Osteoblast (primary cell): ENCODE results near the gene FNDC8. TPM values are rescaled to one million over a fixed set of nuclear protein-coding genes. Genes with fewer than 3 reads are reported as not detected.
"Not testable (repeated sequence)": the region's sequence is repeated elsewhere in the genome, so short reads cannot be mapped to it uniquely, and the experiment has no call there.

ENCODE experiments used
- DNase-seq: peaks from one replicate; pipeline ENCODE4 v3.0.0; 2011; ENCODE audit warnings: low spot score, mixed read lengths; ENCODE audit not compliant: insufficient read length; ENCODE audit errors: missing footprints
- H2AFZ ChIP-seq: 2 replicates; pipeline ENCODE4 v1.6.0; 2011; ENCODE audit warnings: mild to moderate bottlenecking, low read length
- H3K27ac ChIP-seq: 2 replicates; pipeline ENCODE4 v1.5.1; 2011; ENCODE audit warnings: mild to moderate bottlenecking, low read depth, low read length, moderate library complexity
- H3K27me3 ChIP-seq: 2 replicates; pipeline ENCODE4 v1.6.0; 2012; ENCODE audit warnings: mild to moderate bottlenecking, control low read depth, inconsistent platforms, low read length, moderate library complexity; ENCODE audit not compliant: insufficient read depth
- H3K36me3 ChIP-seq: 2 replicates; pipeline ENCODE4 v1.5.1; 2011; ENCODE audit warnings: mild to moderate bottlenecking, low read length, control low read depth, moderate library complexity; ENCODE audit not compliant: insufficient read depth
- H3K4me1 ChIP-seq: 2 replicates; pipeline ENCODE4 v1.5.1; 2011; ENCODE audit warnings: mild to moderate bottlenecking, low read length, control low read depth, moderate library complexity; ENCODE audit not compliant: insufficient read depth
- H3K4me2 ChIP-seq: 2 replicates; pipeline ENCODE4 v1.6.0; 2011; ENCODE audit warnings: mild to moderate bottlenecking, low read length; ENCODE audit not compliant: insufficient read depth
- H3K4me3 ChIP-seq: fragments of 200-600 bp; sonication (generic); 3 replicates; pipeline ENCODE4 v1.5.1; 2012; ENCODE audit warnings: mild to moderate bottlenecking, low read length, inconsistent platforms; ENCODE audit not compliant: insufficient read depth
- H3K79me2 ChIP-seq: 2 replicates; pipeline ENCODE4 v1.6.0; 2012; ENCODE audit warnings: mild to moderate bottlenecking, low read length, control low read depth, inconsistent platforms; ENCODE audit not compliant: insufficient read depth
- H3K9me3 ChIP-seq: 2 replicates; pipeline ENCODE4 v1.5.1; 2011; ENCODE audit warnings: low read depth, low read length, control low read depth
- H4K20me1 ChIP-seq: 2 replicates; pipeline ENCODE4 v1.6.0; 2012; ENCODE audit warnings: mild to moderate bottlenecking, low read length, control low read depth; ENCODE audit not compliant: insufficient read depth
- CTCF ChIP-seq: IDR thresholded peaks from 2 replicates; pipeline ENCODE4 v1.5.1; 2011; ENCODE audit warnings: mild to moderate bottlenecking, low read depth, low read length, moderate library complexity; ENCODE audit errors: extremely low read depth
- total RNA-seq: library from RNA; depleted of rRNA; stranded (reverse); fragments of >200 nt; gene quantifications from 2 replicates; pipeline ENCODE4 v1.2.3, GENCODE V29; 2012

Gene FNDC8
- total RNA-seq, 1 donor = not detected

- Histone ChIP-seq H3K4me3 (no peak overlapping the region), H4K20me1 (no peaks in the 10 kb centered on the region), H3K4me1 (no peaks in the 10 kb centered on the region), H3K9me3 (no peaks in the 10 kb centered on the region), H2AFZ (no peak overlapping the region), H3K27ac (no peak overlapping the region), H3K79me2 (no peaks in the 10 kb centered on the region), H3K4me2 (no peak overlapping the region), H3K27me3 (no peaks in the 10 kb centered on the region), H3K36me3 (peaks cover 13% of the 10 kb centered on the region)
- DNase-seq = no peak
- no peak for TF ChIP-seq CTCF
These were observed 20.4 kb upstream of the FNDC8 start for GRCh38 chr17:35101036-35101435.

DNA sequence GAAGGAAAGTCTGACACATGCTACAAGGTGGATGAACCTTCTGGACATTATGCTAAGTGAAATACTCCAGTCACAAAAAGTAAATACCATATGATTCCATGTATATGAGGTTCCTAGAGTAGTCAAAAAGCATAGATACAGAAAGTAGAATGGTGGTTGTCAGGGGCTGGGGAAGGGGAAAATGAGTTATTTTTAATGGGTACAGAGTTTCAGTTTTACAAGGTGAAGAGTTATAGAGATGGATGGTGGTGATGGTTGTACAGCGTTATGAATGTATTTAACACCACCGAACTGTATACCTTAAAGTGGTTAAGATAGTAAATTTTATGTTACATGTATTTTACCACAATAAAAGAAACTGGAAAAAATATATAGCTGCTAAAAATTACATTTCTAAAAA is 19.7 kb upstream of the FNDC8 start:
- H3K4me2 ChIP-seq = no peak overlapping the region
- H3K79me2 ChIP-seq = no peaks in the 10 kb centered on the region
- no peak for TF ChIP-seq CTCF
- no peaks in the 10 kb centered on the region for H3K9me3 ChIP-seq
- DNase-seq = no peak
- no peaks in the 10 kb centered on the region for H3K4me1 ChIP-seq
- H4K20me1 ChIP-seq = no peaks in the 10 kb centered on the region
- H3K36me3 ChIP-seq = peaks cover 17% of the 10 kb centered on the region
- no peak overlapping the region for H2AFZ ChIP-seq
- H3K27ac ChIP-seq = no peak overlapping the region
- no peak overlapping the region for H3K4me3 ChIP-seq
- H3K27me3 ChIP-seq = no peaks in the 10 kb centered on the region

DNA sequence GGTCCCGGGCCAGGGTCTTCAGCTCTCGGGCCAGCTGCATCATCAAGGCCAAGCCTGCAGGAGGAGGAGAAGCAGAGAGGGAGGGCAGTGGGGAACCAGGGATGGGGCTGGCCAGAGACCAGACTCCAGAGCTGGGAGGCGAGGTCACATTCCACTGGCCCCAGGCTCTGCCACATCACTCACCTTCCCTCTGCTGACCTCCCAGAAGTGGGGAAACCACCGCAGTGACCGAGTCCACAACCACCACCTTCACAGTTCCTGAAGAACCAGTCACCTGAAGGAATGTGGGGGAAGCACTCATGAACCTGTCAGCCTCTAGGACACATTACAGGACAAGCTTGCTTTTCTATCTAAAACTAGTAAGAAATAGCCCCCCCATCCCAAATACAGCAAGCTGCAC is 18.1 kb upstream of the FNDC8 start:
- H3K27me3 ChIP-seq = no peaks in the 10 kb centered on the region
- no peak overlapping the region for H2AFZ ChIP-seq
- no peak overlapping the region for H3K27ac ChIP-seq
- no peaks in the 10 kb centered on the region for H3K79me2 ChIP-seq
- no peak for TF ChIP-seq CTCF
- no peak overlapping the region for H3K4me3 ChIP-seq
- no peak for DNase-seq
- no peaks in the 10 kb centered on the region for H3K4me1 ChIP-seq
- H3K36me3 ChIP-seq = peaks cover 17% of the 10 kb centered on the region
- no peak overlapping the region for H3K4me2 ChIP-seq
- H4K20me1 ChIP-seq = no peaks in the 10 kb centered on the region
- H3K9me3 ChIP-seq = no peaks in the 10 kb centered on the region

DNA sequence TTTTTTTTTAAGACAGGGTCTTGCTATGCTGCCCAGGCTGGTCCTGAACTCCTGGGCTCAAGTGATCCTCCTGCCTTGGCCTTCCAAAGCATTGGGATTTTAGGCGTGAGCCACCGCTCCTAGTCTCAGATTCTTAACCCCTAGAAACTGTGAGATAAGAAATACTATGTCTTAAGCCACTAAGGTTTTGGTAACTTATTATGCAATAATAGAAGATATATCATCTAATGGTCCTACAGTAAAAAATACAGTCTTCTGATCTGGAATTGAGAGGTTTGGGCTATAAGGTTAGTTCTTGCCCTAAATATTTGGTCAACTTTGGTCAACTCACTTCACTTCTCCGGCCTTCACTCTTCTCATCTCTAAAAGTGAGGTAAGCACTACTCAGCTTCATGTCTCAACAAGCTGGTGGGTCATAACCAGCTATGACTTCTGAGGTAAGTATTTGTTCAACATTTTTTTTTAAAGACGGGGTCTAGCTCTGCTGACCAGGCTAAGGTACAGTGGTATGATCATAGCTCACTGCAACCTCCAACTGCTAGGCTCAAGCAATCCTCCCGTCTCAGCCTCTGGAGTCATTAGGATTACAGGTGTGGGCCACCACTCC is 16.5 kb upstream of the FNDC8 start:
- H3K4me1 ChIP-seq = no peaks in the 10 kb centered on the region
- no peak overlapping the region for H3K4me2 ChIP-seq
- TF ChIP-seq CTCF = no peak
- no peaks in the 10 kb centered on the region for H3K27me3 ChIP-seq
- H3K27ac ChIP-seq = no peak overlapping the region
- H3K4me3 ChIP-seq = no peak overlapping the region
- no peak for DNase-seq
- H3K9me3 ChIP-seq = no peaks in the 10 kb centered on the region
- H2AFZ ChIP-seq = no peak overlapping the region
- H3K36me3 ChIP-seq = peaks cover 11% of the 10 kb centered on the region
- H3K79me2 ChIP-seq = peaks cover 4% of the 10 kb centered on the region
- H4K20me1 ChIP-seq = no peaks in the 10 kb centered on the region

GRCh38 chr17:35110791-35111190 is 10.6 kb upstream of the FNDC8 start:
- not testable (repeated sequence) for H3K36me3 ChIP-seq, H3K27me3 ChIP-seq, DNase-seq, H3K9me3 ChIP-seq, H3K4me3 ChIP-seq, H3K4me2 ChIP-seq, H2AFZ ChIP-seq, H3K27ac ChIP-seq, H3K4me1 ChIP-seq, H4K20me1 ChIP-seq
- H3K79me2 ChIP-seq = peaks cover 22% of the 10 kb centered on the region
